HG02588 (cell line): ENCODE results near the gene CAPSL.
"Not testable (repeated sequence)": the region's sequence is repeated elsewhere in the genome, so short reads cannot be mapped to it uniquely, and the experiment has no call there.

Experiments used
- ATAC-seq: cut with Tn5 transposase; IDR thresholded peaks from one replicate; pipeline ENCODE4 v1.9.1; 2021; ENCODE audit warnings: mild to moderate bottlenecking, moderate library complexity; ENCODE audit not compliant: unreplicated experiment

Gene CAPSL

GRCh38 chr5:35908228-35908627 lies 30.2 kb downstream of the CAPSL start:
- ATAC-seq = no peak

- peak; percentile 57 for ATAC-seq
Observed at GRCh38 chr5:35904443-35905132, 33.8 kb downstream of the CAPSL start.

GRCh38 chr5:35903631-35904203 lies 34.7 kb downstream of the CAPSL start:
- ATAC-seq = no peak

GRCh38 chr5:35902046-35902672 lies 36.3 kb downstream of the CAPSL start:
- ATAC-seq = peak; percentile 41

- no peak for ATAC-seq
Observed at GRCh38 chr5:35900972-35901695, 37.3 kb downstream of the CAPSL start.

GRCh38 chr5:35899800-35900199 lies 38.6 kb downstream of the CAPSL start:
- ATAC-seq = no peak

GRCh38 chr5:35898952-35899660 lies 39.3 kb downstream of the CAPSL start:
- ATAC-seq = no peak

GRCh38 chr5:35894131-35894530 lies 44.3 kb downstream of the CAPSL start:
- no peak for ATAC-seq

GRCh38 chr5:35892799-35893198 lies 45.6 kb downstream of the CAPSL start:
- not testable (repeated sequence) for ATAC-seq

- ATAC-seq = no peak
Observed at GRCh38 chr5:35890021-35891020, 48.1 kb downstream of the CAPSL start.

- no peak for ATAC-seq
Observed at GRCh38 chr5:35887321-35888100, 50.9 kb downstream of the CAPSL start.

- no peak for ATAC-seq
Observed at GRCh38 chr5:35886381-35886780, 52.0 kb downstream of the CAPSL start.

GRCh38 chr5:35884773-35885172 lies 53.6 kb downstream of the CAPSL start:
- ATAC-seq = no peak

GRCh38 chr5:35884191-35884769 lies 54.1 kb downstream of the CAPSL start:
- no peak for ATAC-seq

- ATAC-seq = no peak
Observed at GRCh38 chr5:35881758-35882157, 56.7 kb downstream of the CAPSL start.

- ATAC-seq = no peak
Observed at GRCh38 chr5:35880156-35880555, 58.3 kb downstream of the CAPSL start.

- ATAC-seq = no peak
Observed at GRCh38 chr5:35879649-35880048, 58.8 kb downstream of the CAPSL start.

- no peak for ATAC-seq
Observed at GRCh38 chr5:35879096-35879495, 59.3 kb downstream of the CAPSL start.

GRCh38 chr5:35878079-35878478 lies 60.3 kb downstream of the CAPSL start:
- ATAC-seq = no peak
